Measurements from ENCODE around the gene POLR3E.

POLR3E gene

DNA sequence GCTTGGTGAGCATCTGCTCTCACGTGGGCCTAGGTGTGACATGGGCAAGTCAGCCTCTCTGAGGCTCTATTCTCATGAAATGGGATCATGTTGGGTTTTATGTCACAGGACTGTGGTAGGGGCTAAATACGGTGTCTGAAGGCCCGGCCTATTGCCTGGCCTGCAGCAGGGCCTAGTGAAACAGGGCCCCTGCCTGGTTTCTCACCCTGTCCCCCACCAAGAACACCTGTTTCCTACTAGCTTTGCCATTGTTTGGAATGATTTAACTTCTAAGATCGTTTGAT lies 29.1 kb downstream of the POLR3E start:
- no peaks in the 10 kb centered on the region for H3K27me3 ChIP-seq (ENCODE audit: insufficient read depth, low read length, poor library complexity)
- no peak overlapping the region for H3K27ac ChIP-seq (ENCODE audit: low read length)
- peaks cover 11% of the 10 kb centered on the region; the same call in 1 of the 2 replicates for H3K79me2 ChIP-seq (ENCODE audit: insufficient read depth, low read length)
- H3K9me3 ChIP-seq (ENCODE audit: insufficient read depth, low read length, severe bottlenecking): no peaks in the 10 kb centered on the region
- H3K9ac ChIP-seq (ENCODE audit: low read depth, low read length): no peak overlapping the region
- H4K20me1 ChIP-seq (ENCODE audit: insufficient read depth, low read length): peaks cover 48% of the 10 kb centered on the region
- H2AFZ ChIP-seq (ENCODE audit: low read depth, low read length): no peak overlapping the region
- H3K4me3 ChIP-seq (ENCODE audit: low read depth in 1 of 2, low read length in 2 of 2): no peak overlapping the region
- no peak for DNase-seq
- peaks cover 99% of the 10 kb centered on the region for H3K36me3 ChIP-seq (ENCODE audit: insufficient read depth, low read length)
- H3K4me2 ChIP-seq (ENCODE audit: insufficient read depth, low read length): no peak overlapping the region
- TF ChIP-seq, protein P1, sequence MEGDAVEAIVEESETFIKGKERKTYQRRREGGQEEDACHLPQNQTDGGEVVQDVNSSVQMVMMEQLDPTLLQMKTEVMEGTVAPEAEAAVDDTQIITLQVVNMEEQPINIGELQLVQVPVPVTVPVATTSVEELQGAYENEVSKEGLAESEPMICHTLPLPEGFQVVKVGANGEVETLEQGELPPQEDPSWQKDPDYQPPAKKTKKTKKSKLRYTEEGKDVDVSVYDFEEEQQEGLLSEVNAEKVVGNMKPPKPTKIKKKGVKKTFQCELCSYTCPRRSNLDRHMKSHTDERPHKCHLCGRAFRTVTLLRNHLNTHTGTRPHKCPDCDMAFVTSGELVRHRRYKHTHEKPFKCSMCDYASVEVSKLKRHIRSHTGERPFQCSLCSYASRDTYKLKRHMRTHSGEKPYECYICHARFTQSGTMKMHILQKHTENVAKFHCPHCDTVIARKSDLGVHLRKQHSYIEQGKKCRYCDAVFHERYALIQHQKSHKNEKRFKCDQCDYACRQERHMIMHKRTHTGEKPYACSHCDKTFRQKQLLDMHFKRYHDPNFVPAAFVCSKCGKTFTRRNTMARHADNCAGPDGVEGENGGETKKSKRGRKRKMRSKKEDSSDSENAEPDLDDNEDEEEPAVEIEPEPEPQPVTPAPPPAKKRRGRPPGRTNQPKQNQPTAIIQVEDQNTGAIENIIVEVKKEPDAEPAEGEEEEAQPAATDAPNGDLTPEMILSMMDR (IDR thresholded peaks at IDR 0.05; ENCODE audit: borderline replicate concordance, extremely low read depth, low read length, poor library complexity, severe bottlenecking): no peak
- TF ChIP-seq EZH2 (IDR thresholded peaks at IDR 0.05; ENCODE audit: borderline replicate concordance, low read depth, low read length, severe bottlenecking): no peak
- ATAC-seq (ENCODE audit: insufficient read depth, low read depth): no peak
- H3K4me1 ChIP-seq (ENCODE audit: insufficient read depth, low read length): no peaks in the 10 kb centered on the region

DNA sequence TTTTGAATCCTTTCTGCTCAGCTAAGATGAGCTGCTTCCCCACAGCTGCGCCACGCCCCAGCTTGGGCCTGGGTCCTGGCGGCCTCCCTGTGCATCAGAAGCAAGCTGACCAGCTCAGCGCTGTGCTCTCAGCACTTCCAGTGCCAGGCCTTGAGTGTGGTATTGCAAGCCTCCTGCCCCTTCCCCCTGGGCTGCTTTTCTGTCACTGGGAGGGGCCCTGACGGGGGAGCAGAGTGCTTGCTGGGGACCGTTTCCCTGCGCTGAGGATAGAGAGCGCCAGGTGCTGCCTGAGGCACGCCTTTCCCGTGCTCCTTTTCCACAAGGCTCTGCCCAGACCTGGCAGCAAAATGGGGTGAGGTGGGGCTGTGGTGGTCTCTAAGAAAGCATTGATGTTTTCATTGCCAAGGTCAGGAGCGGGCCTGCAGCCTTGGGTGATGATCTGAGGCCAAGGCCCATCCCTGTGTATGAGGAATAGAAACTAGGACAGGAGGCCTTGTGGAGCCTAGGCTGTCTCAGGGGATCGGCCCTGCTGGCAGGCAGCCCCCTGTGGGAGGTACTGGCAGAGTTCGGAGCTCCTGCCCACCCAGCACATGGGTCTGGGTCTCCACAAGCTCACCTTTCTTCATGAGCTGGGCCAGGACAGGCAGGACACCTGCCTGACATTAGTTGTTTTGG lies 29.7 kb downstream of the POLR3E start:
- no peaks in the 10 kb centered on the region for H3K27me3 ChIP-seq (ENCODE audit: insufficient read depth, low read length, poor library complexity)
- no peaks in the 10 kb centered on the region for H3K4me1 ChIP-seq (ENCODE audit: insufficient read depth, low read length)
- H3K9ac ChIP-seq (ENCODE audit: low read depth, low read length): no peak overlapping the region
- no peak for ATAC-seq (ENCODE audit: insufficient read depth, low read depth)
- no peak overlapping the region for H3K27ac ChIP-seq (ENCODE audit: low read length)
- H3K36me3 ChIP-seq (ENCODE audit: insufficient read depth, low read length): peaks cover 99% of the 10 kb centered on the region
- H3K9me3 ChIP-seq (ENCODE audit: insufficient read depth, low read length, severe bottlenecking): no peaks in the 10 kb centered on the region
- H2AFZ ChIP-seq (ENCODE audit: low read depth, low read length): no peak overlapping the region
- no peak overlapping the region for H3K4me3 ChIP-seq (ENCODE audit: low read depth in 1 of 2, low read length in 2 of 2)
- peaks cover 42% of the 10 kb centered on the region for H4K20me1 ChIP-seq (ENCODE audit: insufficient read depth, low read length)
- no peak overlapping the region for H3K4me2 ChIP-seq (ENCODE audit: insufficient read depth, low read length)
- DNase-seq: no peak
- TF ChIP-seq EZH2 (IDR thresholded peaks at IDR 0.05; ENCODE audit: borderline replicate concordance, low read depth, low read length, severe bottlenecking): no peak
- TF ChIP-seq, protein P1 (IDR thresholded peaks at IDR 0.05; ENCODE audit: borderline replicate concordance, extremely low read depth, low read length, poor library complexity, severe bottlenecking): no peak
- H3K79me2 ChIP-seq (ENCODE audit: insufficient read depth, low read length): peaks cover 6% of the 10 kb centered on the region; the same call in 1 of the 2 replicates

DNA sequence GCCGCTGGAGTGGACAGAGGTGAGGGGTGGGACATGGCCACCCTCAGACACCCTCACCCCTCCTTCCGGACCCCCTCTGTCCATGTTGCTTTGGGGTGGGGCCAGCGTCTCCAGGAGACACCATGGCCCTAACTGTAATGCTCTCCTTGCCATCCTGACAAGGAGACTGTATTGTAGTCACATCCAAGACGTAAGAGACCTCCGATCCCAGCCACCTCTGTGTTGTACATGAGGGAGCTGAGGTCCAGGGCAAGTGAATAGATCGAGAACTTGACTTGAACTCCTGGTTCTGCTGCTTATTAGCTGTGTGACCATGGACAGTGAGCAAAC lies 30.2 kb downstream of the POLR3E start:
- ATAC-seq (ENCODE audit: insufficient read depth, low read depth) (no peak), DNase-seq (no peak)
- no peak overlapping the region for H3K27ac ChIP-seq (ENCODE audit: low read length)
- no peak overlapping the region for H2AFZ ChIP-seq (ENCODE audit: low read depth, low read length)
- H4K20me1 ChIP-seq (ENCODE audit: insufficient read depth, low read length): peaks cover 37% of the 10 kb centered on the region
- no peak overlapping the region for H3K4me2 ChIP-seq (ENCODE audit: insufficient read depth, low read length)
- no peaks in the 10 kb centered on the region for H3K9me3 ChIP-seq (ENCODE audit: insufficient read depth, low read length, severe bottlenecking)
- 0 out of 2 replicates have a peak, but pooled peaks cover under 1% of the 10 kb centered on the region for H3K79me2 ChIP-seq (ENCODE audit: insufficient read depth, low read length)
- no peaks in the 10 kb centered on the region for H3K27me3 ChIP-seq (ENCODE audit: insufficient read depth, low read length, poor library complexity)
- H3K36me3 ChIP-seq (ENCODE audit: insufficient read depth, low read length): peaks cover 99% of the 10 kb centered on the region
- TF ChIP-seq, protein P1 (IDR thresholded peaks at IDR 0.05; ENCODE audit: borderline replicate concordance, extremely low read depth, low read length, poor library complexity, severe bottlenecking): no peak
- TF ChIP-seq EZH2 (IDR thresholded peaks at IDR 0.05; ENCODE audit: borderline replicate concordance, low read depth, low read length, severe bottlenecking): no peak
- H3K9ac ChIP-seq (ENCODE audit: low read depth, low read length): no peak overlapping the region
- H3K4me3 ChIP-seq (ENCODE audit: low read depth in 1 of 2, low read length in 2 of 2): no peak overlapping the region
- no peaks in the 10 kb centered on the region for H3K4me1 ChIP-seq (ENCODE audit: insufficient read depth, low read length)

Data from DND-41 (cell line).